ENCODE results near the gene ATP11A. TPM values are rescaled to one million over a fixed set of nuclear protein-coding genes. Genes with fewer than 3 reads are reported as not detected.

Gene ATP11A
- total RNA-seq, 1 experiment from 2014 or later, result 65.3 TPM

- Histone ChIP-seq H2BK12ac (ENCODE audit: insufficient read length, low read depth, low read length) (no peak overlapping the region), H2BK120ac (ENCODE audit: low read depth, low read length, poor library complexity, severe bottlenecking) (no peak overlapping the region), H3K9me3 (ENCODE audit: control insufficient read depth, low read depth, low read length) (no peaks in the 10 kb centered on the region), H3K79me1 (ENCODE audit: insufficient read depth, low read depth, low read length, poor library complexity, severe bottlenecking) (no peaks in the 10 kb centered on the region), H3K4ac (ENCODE audit: low read depth, low read length) (no peak overlapping the region), H3K4me1 (ENCODE audit: insufficient read depth, low read length) (peaks cover 8% of the 10 kb centered on the region; the same call in 1 of the 2 replicates), H3K56ac (ENCODE audit: insufficient read length, low read depth, low read length) (no peak overlapping the region), H3K4me2 (ENCODE audit: insufficient read depth, insufficient read length, low read length) (no peak overlapping the region), H3K79me2 (ENCODE audit: insufficient read depth, low read length) (peaks cover 14% of the 10 kb centered on the region; the same call in 1 of the 2 replicates), H2BK5ac (ENCODE audit: insufficient read length, low read length) (no peak overlapping the region), H3K23me2 (ENCODE audit: insufficient read length, low read depth, low read length, poor library complexity, severe bottlenecking) (no peaks in the 10 kb centered on the region), H2BK20ac (ENCODE audit: low read depth, low read length, poor library complexity, severe bottlenecking) (no peak overlapping the region), H2BK15ac (ENCODE audit: low read depth, low read length) (no peak overlapping the region), H3K27me3 (ENCODE audit: insufficient read depth, low read length) (no peaks in the 10 kb centered on the region), H4K8ac (replicated peaks; ENCODE audit: insufficient read length, low read depth, low read length) (no peak overlapping the region), H4K5ac (ENCODE audit: insufficient read length, low read depth, low read length) (no peak overlapping the region), H4K91ac (ENCODE audit: insufficient read length, low read depth, low read length) (no peak overlapping the region), H3K23ac (ENCODE audit: insufficient read length, low read depth, low read length) (no peak overlapping the region), H3K14ac (ENCODE audit: insufficient read depth, low read length) (peak overlapping the region; percentile 54), H3T11ph (ENCODE audit: low read length) (no peak overlapping the region), H3K18ac (ENCODE audit: insufficient read length, low read depth, low read length) (no peak overlapping the region), H3K9ac (ENCODE audit: extremely low read depth, insufficient read length, low read length) (no peak overlapping the region), H4K20me1 (ENCODE audit: control insufficient read depth, insufficient read depth, insufficient read length) (no peaks in the 10 kb centered on the region), H2AK5ac (ENCODE audit: insufficient read length, low read length) (no peak overlapping the region), H2AFZ (ENCODE audit: low read length) (no peak overlapping the region), H3K27ac (ENCODE audit: insufficient read length, low read depth, low read length) (no peak overlapping the region)
- Mint-ChIP-seq H3K9me3 (peaks cover 8 to 18% of the 10 kb centered on the region in 2 experiments; a peak in 4 of 5 replicates), H3K4me1 (peaks cover 65 to 74% of the 10 kb centered on the region in 2 experiments), H3K27ac (peak overlapping the region; percentile 87 to 92 (median 90); a peak in 5 of 7 replicates), H3K36me3 (ENCODE audit: insufficient read depth in 1 of 3, low read depth in 3 of 3) (peaks cover 2 to 28% (median 17%) of the 10 kb centered on the region in 3 experiments; a peak in 6 of 7 replicates), H3K27me3 (ENCODE audit: low read depth) (no peaks in the 10 kb centered on the region), H3K4me3 (no peak overlapping the region)
- no CpG with 5 or more reads among the region's 17 CpGs for WGBS (ENCODE audit: extremely low coverage, insufficient read length, low lambda C conversion rate)
- DNase-seq, result peak; percentile 28
- no peak for TF ChIP-seq CTCF (conservative IDR thresholded peaks at IDR 0.05)
Observed at GRCh38 chr13:112726016-112726767, 36.4 kb downstream of the ATP11A start.

Data from H9 (cell line).